GM18507 (cell line): ENCODE results near the gene PLCD1.

Experiments
- DNase-seq: peaks from one replicate; pipeline ENCODE4 v3.0.0; 2011; ENCODE audit warnings: low read depth; ENCODE audit not compliant: insufficient read length; ENCODE audit errors: extremely low spot score
- FAIRE-seq: peaks from 2 replicates; lab custom pipeline; 2011; peaks lifted over from hg19 to GRCh38; lab: Jason Lieb, UNC

The PLCD1 gene

GRCh38 chr3:38019658-38020341 lies 9.6 kb downstream of the PLCD1 start:
- DNase-seq (no peak), FAIRE-seq (no peak)

GRCh38 chr3:38018296-38019266 lies 10.9 kb downstream of the PLCD1 start:
- DNase-seq: no peak
- FAIRE-seq: no peak

- no peak for FAIRE-seq
These were observed 11.8 kb downstream of the PLCD1 start for GRCh38 chr3:38017445-38018295.

GRCh38 chr3:38016847-38017444 lies 12.5 kb downstream of the PLCD1 start:
- no peak for FAIRE-seq
- DNase-seq: no peak

More at GRCh38 chr3:38017445-38018295, 11.8 kb downstream of the PLCD1 start:
- DNase-seq: no peak

GRCh38 chr3:38016410-38016809 lies 13.0 kb downstream of the PLCD1 start:
- FAIRE-seq (no peak), DNase-seq (no peak)

GRCh38 chr3:38015984-38016383 lies 13.5 kb downstream of the PLCD1 start:
- FAIRE-seq: no peak

GRCh38 chr3:38015485-38015884 lies 14.0 kb downstream of the PLCD1 start:
- DNase-seq: no peak
- no peak for FAIRE-seq

More at GRCh38 chr3:38015984-38016383, 13.5 kb downstream of the PLCD1 start:
- no peak for DNase-seq

- no peak for FAIRE-seq
- DNase-seq: no peak
These were observed 18.3 kb downstream of the PLCD1 start for GRCh38 chr3:38011111-38011510.

GRCh38 chr3:38009807-38010591 lies 19.4 kb downstream of the PLCD1 start:
- FAIRE-seq: no peak

GRCh38 chr3:38008971-38009580 lies 20.4 kb downstream of the PLCD1 start:
- no peak for DNase-seq
- no peak for FAIRE-seq

More at GRCh38 chr3:38009807-38010591, 19.4 kb downstream of the PLCD1 start:
- no peak for DNase-seq

- DNase-seq: no peak
- no peak for FAIRE-seq
These were observed 21.2 kb downstream of the PLCD1 start for GRCh38 chr3:38008191-38008701.

- FAIRE-seq (no peak), DNase-seq (no peak)
These were observed 21.7 kb downstream of the PLCD1 start for GRCh38 chr3:38007754-38008090.

- DNase-seq (no peak), FAIRE-seq (no peak)
These were observed 22.9 kb downstream of the PLCD1 start for GRCh38 chr3:38006445-38006995.

- DNase-seq: no peak
- FAIRE-seq: no peak
These were observed 23.4 kb downstream of the PLCD1 start for GRCh38 chr3:38006031-38006430.

- no peak for DNase-seq
- FAIRE-seq: no peak
These were observed 24.1 kb downstream of the PLCD1 start for GRCh38 chr3:38005076-38006020.

GRCh38 chr3:38004415-38005075 lies 24.9 kb downstream of the PLCD1 start:
- peak; percentile 67 for FAIRE-seq
- DNase-seq: no peak
